Activated CD4-positive, alpha-beta T cell treated with anti-CD3 and anti-CD28 coated beads for 36 hours (primary cell): ENCODE measurements around the gene MARCHF5. TPM values are rescaled to one million over a fixed set of nuclear protein-coding genes. Genes with fewer than 3 reads are reported as not detected.

Experiments used
- ATAC-seq: fragments of 200-7000 bp; cut with Tn5 transposase; one replicate; pipeline ENCODE4 v1.10.0; 2021; ENCODE audit warnings: mild to moderate bottlenecking, moderate library complexity
- CTCF ChIA-PET: fragments of 350-600 bp; sonication (Branson Sonifier 250); formaldehyde crosslinking; loops from one replicate; lab custom pipeline; 2021; ENCODE audit warnings: antibody characterized with exemption; lab: Charles Lee
- POLR2A ChIA-PET: fragments of 350-600 bp; sonication (Branson Sonifier 250); formaldehyde crosslinking; loops from one replicate; lab custom pipeline; 2021; ENCODE audit warnings: antibody characterized with exemption, inconsistent platforms; lab: Charles Lee
- DNase-seq: peaks from one replicate; pipeline ENCODE4 v3.0.0-alpha.2; 2020
- H3K27ac Mint-ChIP-seq: one replicate; pipeline ENCODE4 v1.8.0; 2021; ENCODE audit warnings: mixed read lengths
- H3K27me3 Mint-ChIP-seq: one replicate; pipeline ENCODE4 v1.8.0; 2021; ENCODE audit warnings: mixed read lengths
- H3K36me3 Mint-ChIP-seq: one replicate; pipeline ENCODE4 v1.8.0; 2021; ENCODE audit warnings: low read depth, mixed read lengths
- H3K4me1 Mint-ChIP-seq: one replicate; pipeline ENCODE4 v1.8.0; 2021; ENCODE audit warnings: mixed read lengths
- H3K4me3 Mint-ChIP-seq: one replicate; pipeline ENCODE4 v1.8.0; 2021; ENCODE audit warnings: mild to moderate bottlenecking, moderate library complexity, mixed read lengths
- H3K9me3 Mint-ChIP-seq: one replicate; pipeline ENCODE4 v1.8.0; 2021; ENCODE audit warnings: low read depth, mixed read lengths
- intact Hi-C, 2 experiments: fragments of 100-400 bp; cut with DNase I in 1 of 2; cut with micrococcal nuclease in 1 of 2; formaldehyde crosslinking; loops; one replicate each; pipeline versions ENCODE4 v1.14.2 to v1.15.1; 2022 to 2024; cut with DNase I, micrococcal nuclease
- total RNA-seq, 2 experiments: library from RNA; stranded (reverse); gene quantifications; one replicate each; pipeline ENCODE4 v1.2.3, GENCODE V29; 2021

The MARCHF5 gene, protein sequence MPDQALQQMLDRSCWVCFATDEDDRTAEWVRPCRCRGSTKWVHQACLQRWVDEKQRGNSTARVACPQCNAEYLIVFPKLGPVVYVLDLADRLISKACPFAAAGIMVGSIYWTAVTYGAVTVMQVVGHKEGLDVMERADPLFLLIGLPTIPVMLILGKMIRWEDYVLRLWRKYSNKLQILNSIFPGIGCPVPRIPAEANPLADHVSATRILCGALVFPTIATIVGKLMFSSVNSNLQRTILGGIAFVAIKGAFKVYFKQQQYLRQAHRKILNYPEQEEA
- 10 to 100 TPM; 11.7 to 25.9 TPM for total RNA-seq

DNA sequence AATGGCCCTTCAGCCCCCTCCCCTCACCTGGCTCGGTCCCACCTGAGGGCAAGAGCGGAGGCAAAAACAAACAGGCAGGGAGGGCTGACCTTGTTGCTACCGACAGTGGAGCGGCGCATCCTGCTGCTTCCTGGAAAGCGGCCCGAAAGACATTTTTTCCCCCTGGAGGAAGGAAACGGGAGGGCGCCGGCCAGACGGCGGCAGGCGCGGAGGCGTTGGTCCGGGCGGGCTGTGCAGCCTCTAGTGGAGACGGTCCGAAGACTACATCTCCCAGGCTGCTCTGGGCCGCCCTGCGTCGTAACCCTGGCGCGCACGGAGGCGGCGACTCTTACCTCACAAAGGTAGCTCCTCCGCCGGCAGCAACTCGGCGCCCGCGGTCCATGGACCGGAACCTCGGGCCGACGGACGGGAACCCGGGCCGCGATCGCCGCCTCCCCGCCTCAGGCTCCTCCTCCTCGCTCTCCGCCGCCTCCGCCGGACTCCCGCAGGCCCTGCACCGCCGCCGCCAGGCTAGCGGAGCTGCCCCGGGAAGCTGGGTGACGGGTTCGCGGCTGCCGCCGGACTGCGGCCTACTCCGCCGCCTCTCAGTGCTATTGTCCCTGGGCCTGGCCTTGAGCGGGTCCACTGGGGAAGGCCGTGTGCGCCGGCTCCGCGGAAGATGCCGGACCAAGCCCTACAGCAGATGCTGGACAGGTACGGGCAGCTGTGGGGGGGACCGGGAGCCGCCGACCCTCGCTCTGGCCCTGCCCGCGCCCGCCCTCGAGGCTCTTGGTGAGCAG lies at the start of gene MARCHF5, which contains the start of gene CPEB3:
MARCHF5 (plus strand) TSS at position 331 of the 779 bp plus-strand sequence; CDS start at position 659, 328 bp downstream.
CPEB3 (minus strand) TSS at position 242 of the 779 bp plus-strand sequence. CDS start 50,728 bp downstream, outside the sequence.
- H3K9me3 Mint-ChIP-seq: no peaks in the 10 kb centered on the region
- peak within 1 kb of the TSS; percentile 80 for H3K27ac Mint-ChIP-seq
- ChIA-PET POLR2A (interaction anchor here (0.8 to 1.6 kb wide), 2 partner anchors 7 to 283 kb away, joined by 4 read pairs; partner anchors contain the start of gene IDE), CTCF (interaction anchor here (0.5 to 2.6 kb wide), 9 partner anchors 9 to 383 kb away, joined by 3 to 18 read pairs (median 3); no protein-coding TSS in a partner anchor)
- peaks cover 14% of the 10 kb centered on the region for H3K36me3 Mint-ChIP-seq
- peak within 1 kb of the TSS; percentile 75 for H3K4me3 Mint-ChIP-seq
- ATAC-seq (peak; percentile 98), DNase-seq (peak; percentile 97)
- peaks cover 21% of the 10 kb centered on the region for H3K4me1 Mint-ChIP-seq
- intact Hi-C loops: loop anchor here (1.0 to 5.0 kb wide), 10 partner anchors 50 to 557 kb away; partner anchors contain the start of genes BTAF1 (in 1 of the 2), EXOC6 (in 1 of the 2), IDE (in 1 of the 2) and TNKS2 (in 1 of the 2)
- no peaks in the 10 kb centered on the region for H3K27me3 Mint-ChIP-seq

DNA sequence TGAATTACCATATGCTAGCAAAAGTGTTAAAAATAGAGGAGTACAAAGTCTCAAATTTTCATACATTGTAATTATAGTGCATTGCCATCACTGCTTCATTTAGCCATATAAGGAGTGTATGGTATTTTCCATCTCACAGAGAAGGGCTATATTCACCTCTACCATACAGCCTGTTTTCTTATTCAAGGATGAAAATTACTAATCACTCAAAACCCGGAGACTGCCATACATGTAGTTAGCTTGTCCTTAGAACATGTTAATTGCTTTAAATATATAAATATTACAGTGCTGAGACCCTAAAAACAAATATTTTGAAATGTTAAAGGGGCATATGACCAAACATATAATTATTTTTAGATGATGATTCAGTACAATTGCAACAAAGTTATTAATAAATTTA lies 49.5 kb upstream of the MARCHF5 start:
- no peak for ATAC-seq
- H3K9me3 Mint-ChIP-seq: no peaks in the 10 kb centered on the region
- no peak overlapping the region for H3K27ac Mint-ChIP-seq
- DNase-seq: no peak
- H3K4me3 Mint-ChIP-seq: peak overlapping the region; percentile 72
- H3K27me3 Mint-ChIP-seq: peaks cover 14% of the 10 kb centered on the region
- intact Hi-C loops: loop anchor here (2.0 kb wide), 2 partner anchors 29 to 49 kb away; partner anchors contain the start of genes CPEB3 (in 2 of the 2) and MARCHF5 (in 2 of the 2)
- peaks cover 30% of the 10 kb centered on the region for H3K4me1 Mint-ChIP-seq
- peaks cover 10% of the 10 kb centered on the region for H3K36me3 Mint-ChIP-seq
- POLR2A ChIA-PET: no interaction called here
- CTCF ChIA-PET: interaction anchor here (0.6 kb wide), 2 partner anchors 50 to 132 kb away, joined by 3 to 6 read pairs; no protein-coding TSS in a partner anchor

DNA sequence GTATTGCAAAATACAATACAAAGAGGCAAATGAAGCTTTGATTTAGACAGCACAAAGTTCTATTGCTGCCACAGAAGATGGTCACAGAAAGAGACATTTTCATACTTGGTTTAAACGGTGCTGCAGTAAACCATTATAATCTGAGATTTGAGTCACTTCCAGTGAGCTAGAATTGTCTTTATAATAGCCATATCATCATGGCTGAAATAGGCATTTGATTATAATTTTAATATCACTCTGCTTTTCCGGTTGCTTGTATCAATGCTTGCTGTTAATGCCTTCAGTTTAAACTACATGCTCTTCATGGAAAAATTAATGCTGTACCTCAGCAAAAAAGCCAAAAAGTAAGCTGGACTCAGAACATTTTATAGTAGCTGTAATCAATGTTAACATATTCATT lies 48.6 kb upstream of the MARCHF5 start:
- peaks cover 10% of the 10 kb centered on the region for H3K36me3 Mint-ChIP-seq
- H3K4me1 Mint-ChIP-seq: peaks cover 30% of the 10 kb centered on the region
- ATAC-seq (no peak), DNase-seq (no peak)
- intact Hi-C loops: no loop called here
- ChIA-PET CTCF (interaction anchor here (0.6 kb wide), 2 partner anchors 49 to 131 kb away, joined by 3 to 6 read pairs; no protein-coding TSS in a partner anchor), POLR2A (no interaction called here)
- no peaks in the 10 kb centered on the region for H3K9me3 Mint-ChIP-seq
- peaks cover 10% of the 10 kb centered on the region for H3K27me3 Mint-ChIP-seq
- H3K27ac Mint-ChIP-seq: no peak overlapping the region
- no peak overlapping the region for H3K4me3 Mint-ChIP-seq

DNA sequence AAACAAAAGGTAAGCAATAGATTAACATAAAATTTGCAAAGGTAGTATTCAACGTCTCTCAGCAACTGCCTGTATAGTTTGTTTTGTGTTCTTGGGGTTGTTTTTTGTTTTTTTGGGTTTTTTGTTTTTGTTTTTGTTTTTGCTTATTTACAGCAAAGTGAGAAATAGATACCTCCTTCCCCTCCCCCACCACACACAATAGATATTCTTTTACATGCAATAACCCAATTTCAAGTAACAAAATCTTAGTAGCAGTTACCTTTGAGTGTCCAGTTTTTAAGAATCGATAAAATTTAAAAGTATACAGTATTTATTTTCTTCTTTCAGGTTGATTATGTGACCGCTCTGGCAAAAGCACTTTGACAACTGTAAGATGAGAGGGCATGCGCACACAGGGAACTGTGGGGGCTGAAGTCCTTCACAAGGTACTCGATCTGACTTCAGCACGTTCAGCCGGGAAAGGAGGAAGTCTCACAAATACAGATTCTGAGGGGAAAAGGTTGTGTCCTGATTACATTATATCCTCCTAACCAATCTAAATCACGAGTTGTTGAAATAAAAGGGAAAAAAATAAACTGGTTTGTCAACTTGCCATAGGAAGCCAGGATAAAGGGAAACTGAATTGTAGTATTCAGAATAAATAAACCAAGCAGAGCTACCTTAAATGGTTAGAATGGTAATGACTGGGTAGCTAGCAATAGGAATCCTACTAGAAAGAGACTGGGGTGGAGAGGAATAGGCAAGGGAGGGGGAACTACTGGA lies 47.9 kb upstream of the MARCHF5 start:
- ChIA-PET POLR2A (interaction anchor here (0.7 kb wide), 1 partner anchor 318 kb away, joined by 3 read pairs; no protein-coding TSS in a partner anchor), CTCF (no interaction called here)
- intact Hi-C loops: no loop called here
- Mint-ChIP-seq H3K4me3 (peak overlapping the region; percentile 62), H3K4me1 (peaks cover 28% of the 10 kb centered on the region), H3K36me3 (peaks cover 10% of the 10 kb centered on the region), H3K27me3 (peaks cover 10% of the 10 kb centered on the region), H3K9me3 (no peaks in the 10 kb centered on the region), H3K27ac (no peak overlapping the region)
- ATAC-seq (peak; percentile 74), DNase-seq (peak; percentile 62)

DNA sequence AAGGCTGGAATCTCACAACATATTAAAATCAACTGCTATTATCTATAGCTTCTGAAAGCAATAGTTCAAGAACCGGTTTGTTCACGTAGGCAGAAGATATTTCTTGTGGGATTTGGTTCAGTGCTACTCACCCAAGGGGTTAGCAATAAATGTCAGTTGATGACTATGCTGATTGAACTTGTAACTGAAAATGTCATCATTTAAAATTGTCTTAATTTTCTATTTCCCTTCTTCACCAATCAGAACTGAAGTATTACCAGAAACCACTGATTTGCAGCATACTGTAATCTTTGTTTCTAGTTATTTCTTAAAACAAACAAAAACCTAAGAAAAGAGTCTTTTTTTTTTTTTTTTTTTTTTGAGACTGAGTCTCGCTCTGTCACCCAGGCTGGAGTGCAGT lies 46.2 kb upstream of the MARCHF5 start:
- Mint-ChIP-seq H3K9me3 (no peaks in the 10 kb centered on the region), H3K36me3 (peaks cover under 1% of the 10 kb centered on the region), H3K27me3 (peaks cover 2% of the 10 kb centered on the region), H3K27ac (no peak overlapping the region), H3K4me3 (no peak overlapping the region), H3K4me1 (peaks cover 21% of the 10 kb centered on the region)
- no peak for ATAC-seq
- no peak for DNase-seq
- intact Hi-C loops: no loop called here
- POLR2A ChIA-PET: no interaction called here
- CTCF ChIA-PET: no interaction called here

DNA sequence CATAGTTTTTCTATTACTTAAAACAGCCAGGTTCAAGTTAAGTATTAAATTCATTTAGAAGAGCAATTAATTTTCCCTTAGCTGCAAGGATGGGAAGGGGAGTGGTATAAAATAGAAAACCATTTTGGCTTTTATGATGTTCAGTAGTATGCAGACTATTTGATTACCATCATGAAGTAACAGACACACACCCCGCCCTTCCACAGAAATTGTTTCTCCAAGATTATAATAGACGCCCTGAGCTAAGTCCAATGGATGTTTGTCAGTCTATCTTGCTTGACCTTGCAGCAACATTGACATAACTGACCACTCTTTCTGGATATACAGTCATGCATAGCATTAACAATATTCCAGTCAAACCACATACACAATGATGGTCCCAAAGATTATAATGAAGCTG lies 42.4 kb upstream of the MARCHF5 start:
- Mint-ChIP-seq H3K27ac (no peak overlapping the region), H3K36me3 (no peaks in the 10 kb centered on the region), H3K9me3 (no peaks in the 10 kb centered on the region), H3K4me3 (no peak overlapping the region), H3K27me3 (no peaks in the 10 kb centered on the region), H3K4me1 (peaks cover 4% of the 10 kb centered on the region)
- intact Hi-C loops: no loop called here
- ATAC-seq (no peak), DNase-seq (no peak)
- ChIA-PET CTCF (no interaction called here), POLR2A (no interaction called here)

DNA sequence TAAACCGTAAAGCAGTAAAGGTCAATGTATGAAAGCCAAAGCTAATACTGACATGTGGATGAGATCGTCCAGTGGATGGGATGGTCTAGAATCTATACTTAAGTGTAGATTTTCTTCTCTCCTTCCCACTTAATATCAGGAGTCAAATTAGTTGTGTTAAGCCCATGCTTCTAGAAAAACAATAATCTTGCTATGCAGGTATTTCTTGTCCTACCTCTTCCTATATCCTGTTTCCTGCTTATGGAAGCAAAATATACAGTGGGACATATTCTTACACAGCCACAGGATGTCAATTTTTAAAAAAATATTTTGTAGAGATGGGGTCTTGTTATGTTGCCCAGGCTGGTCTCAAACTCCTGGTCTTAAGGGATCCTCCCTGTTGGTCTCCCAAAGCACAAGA lies 27.6 kb upstream of the MARCHF5 start:
- CTCF ChIA-PET: interaction anchor here (0.6 kb wide), 1 partner anchor 47 kb away, joined by 4 read pairs; no protein-coding TSS in a partner anchor
- peaks cover 2% of the 10 kb centered on the region for H3K36me3 Mint-ChIP-seq
- no peak for ATAC-seq

DNA sequence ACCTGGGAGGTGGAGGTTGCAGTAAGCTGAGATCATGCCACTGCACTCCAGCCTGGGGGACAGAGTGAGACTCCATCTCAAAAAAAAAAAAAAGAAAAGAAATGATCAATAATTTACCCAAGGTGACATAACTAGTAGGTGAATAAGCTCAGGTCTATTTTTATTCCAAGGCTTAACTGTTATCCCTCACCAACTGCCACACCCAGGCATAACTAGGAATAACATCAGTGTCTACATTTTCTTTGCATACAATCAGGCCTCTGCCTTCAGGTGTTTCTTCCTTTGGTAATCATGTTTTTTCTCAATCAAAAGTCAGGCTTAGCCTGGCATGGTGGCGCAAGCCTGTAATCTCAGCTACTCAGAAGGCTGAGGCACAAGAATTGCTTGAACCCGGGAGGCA lies 26.7 kb upstream of the MARCHF5 start:
- no peak overlapping the region for H3K4me3 Mint-ChIP-seq
- peaks cover 9% of the 10 kb centered on the region for H3K4me1 Mint-ChIP-seq
- no peaks in the 10 kb centered on the region for H3K27me3 Mint-ChIP-seq
- no peak for DNase-seq
- peaks cover 2% of the 10 kb centered on the region for H3K36me3 Mint-ChIP-seq
- ChIA-PET CTCF (interaction anchor here (1.7 kb wide), 1 partner anchor 9 kb away, joined by 3 read pairs; no protein-coding TSS in a partner anchor), POLR2A (interaction anchor here (0.6 kb wide), 1 partner anchor 9 kb away, joined by 4 read pairs; no protein-coding TSS in a partner anchor)
- no peaks in the 10 kb centered on the region for H3K9me3 Mint-ChIP-seq
- no peak for ATAC-seq
- intact Hi-C loops: no loop called here
- no peak overlapping the region for H3K27ac Mint-ChIP-seq

More for the DNA sequence above, 27.6 kb upstream of the MARCHF5 start:
- POLR2A ChIA-PET: interaction anchor here (0.6 kb wide), 1 partner anchor 10 kb away, joined by 4 read pairs; no protein-coding TSS in a partner anchor
- intact Hi-C loops: no loop called here
- H3K9me3 Mint-ChIP-seq: no peaks in the 10 kb centered on the region
- H3K27me3 Mint-ChIP-seq: no peaks in the 10 kb centered on the region
- no peak for DNase-seq
- H3K4me1 Mint-ChIP-seq: peaks cover 9% of the 10 kb centered on the region
- no peak overlapping the region for H3K27ac Mint-ChIP-seq
- H3K4me3 Mint-ChIP-seq: no peak overlapping the region

DNA sequence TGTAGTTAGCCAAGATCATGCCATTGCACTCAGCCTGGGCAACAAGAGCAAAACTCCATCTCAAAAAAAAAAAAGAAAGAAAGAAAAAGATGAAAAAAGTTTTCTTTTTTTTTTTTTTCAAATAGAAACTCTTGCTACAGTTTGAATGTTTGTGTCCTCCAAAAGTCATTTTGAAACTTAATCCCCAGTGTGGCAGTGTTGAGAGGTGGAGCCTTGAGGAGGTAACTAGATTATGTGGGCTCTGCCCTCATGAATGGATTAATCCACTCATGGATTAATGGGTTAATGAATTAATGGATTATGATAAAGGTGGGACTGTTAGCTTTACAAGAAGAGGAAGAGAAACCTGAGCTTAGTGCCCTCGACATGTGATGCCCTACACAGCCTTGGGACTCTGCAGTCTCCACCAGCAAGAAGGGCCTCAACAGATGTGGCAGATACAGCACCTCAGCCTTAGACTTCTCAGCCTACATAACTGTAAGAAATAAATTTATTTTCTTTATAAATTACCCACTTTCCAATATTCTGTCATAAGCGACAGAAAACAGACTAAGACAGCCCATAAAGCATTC lies 25.2 kb upstream of the MARCHF5 start:
- ChIA-PET POLR2A (no interaction called here), CTCF (interaction anchor here (0.7 kb wide), 1 partner anchor 219 kb away, joined by 7 read pairs; no protein-coding TSS in a partner anchor)
- intact Hi-C loops: no loop called here
- Mint-ChIP-seq H3K36me3 (peaks cover 2% of the 10 kb centered on the region), H3K27me3 (no peaks in the 10 kb centered on the region), H3K4me1 (peaks cover 9% of the 10 kb centered on the region), H3K4me3 (no peak overlapping the region), H3K9me3 (no peaks in the 10 kb centered on the region), H3K27ac (no peak overlapping the region)
- no peak for ATAC-seq
- no peak for DNase-seq

DNA sequence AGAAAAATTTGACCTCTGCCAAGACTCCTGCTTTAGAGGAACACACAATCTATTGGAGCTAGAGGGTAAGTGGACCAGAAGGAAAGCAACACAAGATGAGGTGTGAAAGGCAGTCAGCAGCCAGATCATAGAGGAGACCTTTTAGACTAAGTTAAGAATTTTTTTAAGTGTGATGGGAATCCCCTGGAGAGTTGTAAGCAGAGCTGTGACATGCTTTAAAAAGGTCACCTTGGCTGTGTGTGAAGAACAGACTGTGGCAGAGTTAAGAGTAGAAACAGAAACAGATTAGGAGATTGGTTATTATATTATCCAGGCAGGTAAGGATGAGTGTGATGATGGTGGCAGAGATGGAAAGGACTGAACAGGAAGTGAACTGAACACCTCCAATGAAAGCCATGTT lies 23.6 kb upstream of the MARCHF5 start:
- intact Hi-C loops: no loop called here
- H3K36me3 Mint-ChIP-seq: peaks cover 2% of the 10 kb centered on the region
- POLR2A ChIA-PET: no interaction called here
- peak overlapping the region; percentile 10 for H3K27ac Mint-ChIP-seq
- no peaks in the 10 kb centered on the region for H3K9me3 Mint-ChIP-seq
- CTCF ChIA-PET: interaction anchor here (1.2 kb wide), 1 partner anchor 12 kb away, joined by 3 read pairs; no protein-coding TSS in a partner anchor
- ATAC-seq (peak; percentile 85), DNase-seq (no peak)
- H3K4me3 Mint-ChIP-seq: no peak overlapping the region
- H3K27me3 Mint-ChIP-seq: no peaks in the 10 kb centered on the region
- H3K4me1 Mint-ChIP-seq: peaks cover 9% of the 10 kb centered on the region
